ENCODE measurements around the gene HDAC1.

The HDAC1 gene

GRCh38 chr1:32330558-32331151 is 38.8 kb downstream of the HDAC1 start:
- no peak for TF ChIP-seq POLR2A (IDR thresholded peaks at IDR 0.05; ENCODE audit: low read length)
- TF ChIP-seq GATA1 (IDR thresholded peaks at IDR 0.05; ENCODE audit: low read depth, low read length): no peak
- no peak for DNase-seq

GRCh38 chr1:32331549-32331948 is 39.7 kb downstream of the HDAC1 start:
- TF ChIP-seq POLR2A (IDR thresholded peaks at IDR 0.05; ENCODE audit: low read length): no peak
- TF ChIP-seq GATA1 (IDR thresholded peaks at IDR 0.05; ENCODE audit: low read depth, low read length): no peak
- DNase-seq: no peak

GRCh38 chr1:32332290-32333079 is 40.6 kb downstream of the HDAC1 start:
- no peak for DNase-seq
- TF ChIP-seq POLR2A (IDR thresholded peaks at IDR 0.05; ENCODE audit: low read length) (no peak), GATA1 (IDR thresholded peaks at IDR 0.05; ENCODE audit: low read depth, low read length) (no peak)

GRCh38 chr1:32333251-32333963 is 41.5 kb downstream of the HDAC1 start:
- no peak for DNase-seq
- TF ChIP-seq POLR2A (IDR thresholded peaks at IDR 0.05; ENCODE audit: low read length) (no peak), GATA1 (IDR thresholded peaks at IDR 0.05; ENCODE audit: low read depth, low read length) (no peak)

- no peak for TF ChIP-seq GATA1 (IDR thresholded peaks at IDR 0.05; ENCODE audit: low read depth, low read length)
- TF ChIP-seq POLR2A (IDR thresholded peaks at IDR 0.05; ENCODE audit: low read length): no peak
- DNase-seq: no peak
Measured at GRCh38 chr1:32334274-32334861, 42.5 kb downstream of the HDAC1 start.

GRCh38 chr1:32334864-32335534 is 43.1 kb downstream of the HDAC1 start:
- peak; percentile 63 to 71 for DNase-seq
- TF ChIP-seq POLR2A (IDR thresholded peaks at IDR 0.05; ENCODE audit: low read length): no peak
- TF ChIP-seq GATA1 (IDR thresholded peaks at IDR 0.05; ENCODE audit: low read depth, low read length): no peak

GRCh38 chr1:32335535-32335789 is 43.6 kb downstream of the HDAC1 start:
- DNase-seq: peak in 1 of 2 experiments; percentile 46
- no peak for TF ChIP-seq GATA1 (IDR thresholded peaks at IDR 0.05; ENCODE audit: low read depth, low read length)
- TF ChIP-seq POLR2A (IDR thresholded peaks at IDR 0.05; ENCODE audit: low read length): no peak

- peak; percentile 82 to 86 for DNase-seq
Measured at GRCh38 chr1:32335790-32336590, 44.1 kb downstream of the HDAC1 start, which contains the start of gene MARCKSL1. TSS of gene MARCKSL1 (minus strand) at chr1:32336233. CDS start at chr1:32336033, 200 bp downstream.

GRCh38 chr1:32336591-32336932 is 44.7 kb downstream of the HDAC1 start:
- TF ChIP-seq GATA1 (IDR thresholded peaks at IDR 0.05; ENCODE audit: low read depth, low read length) (no peak), POLR2A (IDR thresholded peaks at IDR 0.05; ENCODE audit: low read length) (no peak)
- peak in 1 of 2 experiments; percentile 38 for DNase-seq

More at GRCh38 chr1:32335790-32336590, 44.1 kb downstream of the HDAC1 start, which contains the start of gene MARCKSL1:
- TF ChIP-seq GATA1 (IDR thresholded peaks at IDR 0.05; ENCODE audit: low read depth, low read length) (no peak), POLR2A (IDR thresholded peaks at IDR 0.05; ENCODE audit: low read length) (peak; percentile 40)

- peak in 1 of 2 experiments; percentile 24 for DNase-seq
- TF ChIP-seq GATA1 (IDR thresholded peaks at IDR 0.05; ENCODE audit: low read depth, low read length) (no peak), POLR2A (IDR thresholded peaks at IDR 0.05; ENCODE audit: low read length) (no peak)
Measured at GRCh38 chr1:32336963-32337675, 45.2 kb downstream of the HDAC1 start.

- TF ChIP-seq GATA1 (IDR thresholded peaks at IDR 0.05; ENCODE audit: low read depth, low read length) (no peak), POLR2A (IDR thresholded peaks at IDR 0.05; ENCODE audit: low read length) (no peak)
- DNase-seq: no peak
Measured at GRCh38 chr1:32337855-32338636, 46.2 kb downstream of the HDAC1 start.

Data from erythroblast (primary cell).